SU-DHL-6 (cell line): ENCODE results near the gene GALNT6.

Experiments
- EZH2phosphoT487 ChIP-seq: fragments of 200-600 bp; sonication (generic), shearing (Covaris generic); conservative IDR thresholded peaks from 2 replicates; pipeline ENCODE4 v1.6.1; 2018; ENCODE audit warnings: mild to moderate bottlenecking, antibody characterized with exemption, low read length, moderate library complexity, mixed read lengths
- TF ChIP-seq, protein P1 (sequence below): fragments of 200-600 bp; sonication (generic); IDR thresholded peaks from one replicate; pipeline ENCODE4 v1.5.1; 2017; ENCODE audit warnings: antibody characterized with exemption, mild to moderate bottlenecking, low read length, moderate library complexity; ENCODE audit not compliant: insufficient read depth, poor library complexity, severe bottlenecking

DNA sequence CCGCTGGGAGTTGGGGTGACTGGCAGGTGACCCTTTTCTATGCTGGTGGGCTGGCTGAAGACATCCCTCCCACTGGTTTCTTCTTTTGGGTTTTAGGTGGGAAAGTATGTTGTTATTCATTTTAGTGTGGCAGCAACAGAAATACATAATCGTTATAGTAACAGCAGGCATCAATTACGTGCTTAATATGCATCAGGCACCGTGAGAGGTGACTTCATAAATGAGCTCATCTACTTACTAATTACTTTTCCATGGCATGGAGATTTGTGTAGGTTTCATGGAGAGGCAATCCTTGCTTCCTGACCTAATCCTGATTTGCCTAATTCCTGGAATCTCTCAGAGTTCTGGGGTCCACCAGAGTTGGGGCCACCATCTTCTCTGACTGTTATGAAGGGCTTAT lies 31.4 kb downstream of the GALNT6 start:
- TF ChIP-seq, protein P1, sequence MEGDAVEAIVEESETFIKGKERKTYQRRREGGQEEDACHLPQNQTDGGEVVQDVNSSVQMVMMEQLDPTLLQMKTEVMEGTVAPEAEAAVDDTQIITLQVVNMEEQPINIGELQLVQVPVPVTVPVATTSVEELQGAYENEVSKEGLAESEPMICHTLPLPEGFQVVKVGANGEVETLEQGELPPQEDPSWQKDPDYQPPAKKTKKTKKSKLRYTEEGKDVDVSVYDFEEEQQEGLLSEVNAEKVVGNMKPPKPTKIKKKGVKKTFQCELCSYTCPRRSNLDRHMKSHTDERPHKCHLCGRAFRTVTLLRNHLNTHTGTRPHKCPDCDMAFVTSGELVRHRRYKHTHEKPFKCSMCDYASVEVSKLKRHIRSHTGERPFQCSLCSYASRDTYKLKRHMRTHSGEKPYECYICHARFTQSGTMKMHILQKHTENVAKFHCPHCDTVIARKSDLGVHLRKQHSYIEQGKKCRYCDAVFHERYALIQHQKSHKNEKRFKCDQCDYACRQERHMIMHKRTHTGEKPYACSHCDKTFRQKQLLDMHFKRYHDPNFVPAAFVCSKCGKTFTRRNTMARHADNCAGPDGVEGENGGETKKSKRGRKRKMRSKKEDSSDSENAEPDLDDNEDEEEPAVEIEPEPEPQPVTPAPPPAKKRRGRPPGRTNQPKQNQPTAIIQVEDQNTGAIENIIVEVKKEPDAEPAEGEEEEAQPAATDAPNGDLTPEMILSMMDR, result no peak
- no peak for TF ChIP-seq EZH2phosphoT487
